Esophagus (tissue), 2 donors: ENCODE measurements around the gene DLG5. TPM values are rescaled to one million over a fixed set of nuclear protein-coding genes. Genes with fewer than 3 reads are reported as not detected.
A peak's percentile ranks its signal among the peaks of the same experiment; 100 is the strongest.

ENCODE experiments used
- H3K27ac ChIP-seq, 2 donors: one replicate each; pipeline ENCODE4 v1.5.1; 2013; ENCODE audit warnings: low read depth in 2 of 2, mild to moderate bottlenecking in 2 of 2, inconsistent platforms in 1 of 2, low read length in 1 of 2, moderate library complexity in 1 of 2
- H3K27me3 ChIP-seq, 2 donors: one replicate each; pipeline ENCODE4 v1.6.1; 2013; ENCODE audit warnings: low read length in 2 of 2, control low read depth in 1 of 2, mild to moderate bottlenecking in 1 of 2; ENCODE audit not compliant: insufficient read depth in 2 of 2, control insufficient read depth in 1 of 2
- H3K36me3 ChIP-seq, 2 donors: one replicate each; pipeline ENCODE4 v1.6.1; 2013; ENCODE audit warnings: low read length in 1 of 2; ENCODE audit not compliant: control insufficient read depth in 2 of 2, insufficient read depth in 2 of 2
- H3K4me1 ChIP-seq, 2 donors: one replicate each; pipeline ENCODE4 v1.6.1; 2013; ENCODE audit warnings: low read length in 1 of 2; ENCODE audit not compliant: control insufficient read depth in 2 of 2, insufficient read depth in 2 of 2
- H3K4me3 ChIP-seq, 2 donors: one replicate each; pipeline ENCODE4 v1.5.1; 2013; ENCODE audit warnings: low read length in 2 of 2, mild to moderate bottlenecking in 2 of 2, low read depth in 1 of 2, moderate library complexity in 1 of 2
- H3K9me3 ChIP-seq, 2 donors: one replicate each; pipeline ENCODE4 v1.6.1; 2013; ENCODE audit warnings: mild to moderate bottlenecking in 2 of 2, low read depth in 1 of 2, low read length in 1 of 2, moderate library complexity in 1 of 2; ENCODE audit not compliant: control insufficient read depth in 2 of 2, insufficient read depth in 1 of 2
- WGBS, 2 donors: extraction: QIAGEN DNeasy Blood & Tissue Kit; methylation state at CpG; one replicate each; pipeline ENCODE4 v1.1.7; 2013; 5-methylcytosine and 5-hydroxymethylcytosine counted together
- polyA plus RNA-seq, 2 donors: library from polyadenylated mRNA; stranded (reverse); fragments of 200-250 nt; gene quantifications; one replicate each; pipeline ENCODE4 v1.2.3, GENCODE V29; 2013
- donor health status: healthy with polysubstance abuse.
- donor health status: Bipolar disorder and iron deficiency.

Gene DLG5
- polyA plus RNA-seq, 2 donors = 13.9 to 17.4 TPM

- H3K4me1 ChIP-seq = no peaks in the 10 kb centered on the region
- no peak overlapping the region for H3K27ac ChIP-seq
- no peak overlapping the region for H3K4me3 ChIP-seq
- no peaks in the 10 kb centered on the region for H3K9me3 ChIP-seq
- H3K27me3 ChIP-seq = no peaks in the 10 kb centered on the region
- no peaks in the 10 kb centered on the region for H3K36me3 ChIP-seq
- WGBS, 2 donors = 60 to 72% methylated on average over 8 of the region's 8 CpGs
These were observed 5.6 kb upstream of the DLG5 start for GRCh38 chr10:77932016-77932715.

DNA sequence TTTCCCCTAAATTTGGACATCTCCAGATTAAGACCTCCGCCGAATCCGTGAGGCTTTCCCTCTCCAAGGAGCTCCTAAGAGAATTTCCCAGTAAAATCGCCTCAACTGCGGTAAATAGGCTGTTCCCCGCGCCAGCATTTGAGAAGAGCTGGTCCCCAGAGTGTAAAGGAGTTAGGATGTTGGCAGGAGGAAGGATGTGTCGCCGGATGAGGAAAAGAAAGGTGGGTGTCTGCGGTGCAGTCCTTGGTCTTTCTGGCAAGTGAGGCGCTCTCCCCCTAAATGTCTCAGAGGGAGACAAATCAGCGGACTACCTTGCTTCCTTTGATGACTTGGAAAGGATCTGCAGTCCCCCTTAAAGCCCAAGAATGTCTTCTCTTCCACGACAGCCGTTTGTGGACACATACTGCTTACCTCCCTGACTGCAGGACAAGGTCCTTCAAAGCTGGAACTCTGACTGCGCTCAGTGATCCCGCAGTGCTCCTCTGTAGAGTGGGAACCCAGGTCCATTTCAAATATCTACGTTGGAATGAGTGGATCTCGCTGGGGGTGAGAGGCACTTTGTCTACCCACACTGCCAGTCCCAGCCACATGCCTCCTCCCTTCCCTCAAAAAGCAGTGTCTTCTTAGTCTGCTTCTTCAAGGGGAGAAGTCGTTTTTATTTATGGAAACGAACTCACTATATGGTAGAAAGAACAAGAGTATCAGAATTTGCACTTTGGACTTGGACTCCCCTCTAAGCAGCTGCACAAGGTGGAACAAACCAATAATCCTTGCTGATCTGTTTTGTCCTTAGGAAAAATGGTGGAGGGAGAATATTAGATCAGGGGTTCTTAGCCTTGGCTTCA is 1.1 kb upstream of the DLG5 start:
- no peaks in the 10 kb centered on the region for H3K27me3 ChIP-seq
- peaks cover 0 to 2% of the 10 kb centered on the region in 2 donors for H3K36me3 ChIP-seq
- H3K4me3 ChIP-seq = peak overlapping the region in 1 of 2 donors; percentile 88
- 30 to 45% methylated on average over 20 of the region's 20 CpGs for WGBS, 2 donors
- H3K4me1 ChIP-seq = peaks cover 9% of the 10 kb centered on the region in 2 donors
- H3K9me3 ChIP-seq = no peaks in the 10 kb centered on the region
- peak overlapping the region; percentile 79 to 91 for H3K27ac ChIP-seq

GRCh38 chr10:77925795-77926565 is 575 bp downstream of the DLG5 start:
- 1 to 2% methylated on average over 60 to 73 of the region's 73 CpGs for WGBS, 2 donors
- Histone ChIP-seq H3K36me3 (peaks cover 0 to 2% of the 10 kb centered on the region in 2 donors), H3K27ac (peak overlapping the region; percentile 79 to 91), H3K9me3 (no peaks in the 10 kb centered on the region), H3K4me1 (peaks cover 9 to 11% of the 10 kb centered on the region in 2 donors), H3K4me3 (peak overlapping the region; percentile 88), H3K27me3 (no peaks in the 10 kb centered on the region)

DNA sequence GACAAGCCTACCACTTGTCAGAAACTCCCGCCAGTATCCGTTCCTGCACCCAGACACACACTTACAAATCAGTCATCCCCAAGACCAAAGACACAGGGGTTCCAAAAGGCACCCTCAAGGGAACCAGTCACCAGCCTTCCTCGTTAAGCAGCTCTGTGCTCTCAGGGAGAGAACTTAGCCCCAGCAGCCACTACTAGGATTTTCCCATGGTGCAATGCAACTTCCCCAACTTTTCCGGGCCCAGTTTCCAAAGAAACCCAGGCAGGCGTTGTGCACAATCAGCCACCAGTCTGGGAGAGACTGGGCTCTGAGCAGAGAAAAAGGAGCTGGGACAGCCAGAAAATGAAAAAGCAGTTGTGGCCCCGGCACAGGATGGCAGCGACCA is 1.2 kb downstream of the DLG5 start:
- H3K4me1 ChIP-seq = peaks cover 9 to 14% of the 10 kb centered on the region in 2 donors
- H3K36me3 ChIP-seq = peaks cover 0 to 2% of the 10 kb centered on the region in 2 donors
- H3K27ac ChIP-seq = peak overlapping the region; percentile 79 to 91
- H3K4me3 ChIP-seq = peak overlapping the region; percentile 88
- no peaks in the 10 kb centered on the region for H3K27me3 ChIP-seq
- WGBS, 2 donors = 10 to 12% methylated on average over 7 of the region's 7 CpGs
- no peaks in the 10 kb centered on the region for H3K9me3 ChIP-seq

DNA sequence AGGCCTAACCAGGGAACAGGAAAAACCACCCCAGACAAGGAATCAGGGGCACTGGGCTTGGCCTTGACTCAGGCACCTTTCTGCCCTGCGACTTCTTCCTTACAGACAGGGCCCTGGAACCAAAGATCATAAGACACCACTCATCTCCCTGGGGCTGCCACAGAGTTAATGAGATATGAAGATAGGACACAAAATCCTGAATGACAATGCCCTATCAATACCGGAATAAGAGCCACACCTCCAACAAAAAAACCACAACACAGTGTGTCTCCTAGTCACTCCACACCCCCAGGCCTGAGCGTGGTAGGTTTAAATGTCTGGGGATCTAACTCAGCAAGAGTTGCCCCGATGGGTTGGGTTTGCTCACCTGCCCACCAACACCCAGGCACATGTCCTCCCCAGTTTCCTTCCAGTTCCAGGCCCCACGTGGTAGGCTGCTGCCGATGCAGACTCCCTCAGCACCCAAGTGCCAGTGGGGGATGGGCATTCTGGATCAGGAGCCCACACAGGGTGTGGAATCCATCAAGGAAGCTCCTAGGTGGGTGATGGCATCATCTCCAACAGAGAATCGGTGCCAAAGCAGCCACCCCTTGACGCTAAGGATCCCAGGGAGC is 3.9 kb downstream of the DLG5 start:
- Histone ChIP-seq H3K27me3 (no peaks in the 10 kb centered on the region), H3K27ac (no peak overlapping the region), H3K9me3 (no peaks in the 10 kb centered on the region), H3K36me3 (peaks cover 0 to 2% of the 10 kb centered on the region in 2 donors), H3K4me1 (peaks cover 9 to 15% of the 10 kb centered on the region in 2 donors), H3K4me3 (no peak overlapping the region)
- 72 to 73% methylated on average over 8 of the region's 8 CpGs for WGBS, 2 donors

DNA sequence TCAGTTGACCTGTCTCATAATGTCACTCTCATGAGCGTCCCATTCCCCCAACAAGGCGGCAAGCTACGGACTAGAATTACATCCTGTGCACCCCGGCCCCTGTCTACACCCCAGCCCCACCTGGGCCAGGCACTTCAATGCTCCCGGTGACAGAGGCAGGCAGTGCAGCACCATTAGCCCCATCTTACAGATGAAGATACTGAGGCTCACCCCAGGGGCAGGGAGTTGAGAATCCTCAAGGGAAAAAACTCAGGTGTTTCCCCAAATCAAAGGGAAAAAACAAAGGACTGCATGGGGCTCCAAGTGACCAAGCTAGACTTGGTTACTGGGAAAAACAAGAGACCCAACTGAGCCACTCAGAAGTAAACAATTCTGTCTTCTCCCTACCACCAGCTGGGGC is 4.5 kb downstream of the DLG5 start:
- Histone ChIP-seq H3K27me3 (no peaks in the 10 kb centered on the region), H3K4me1 (peaks cover 9 to 15% of the 10 kb centered on the region in 2 donors), H3K4me3 (no peak overlapping the region), H3K36me3 (peaks cover 0 to 2% of the 10 kb centered on the region in 2 donors), H3K27ac (no peak overlapping the region), H3K9me3 (no peaks in the 10 kb centered on the region)
- 97 to 98% methylated on average over 5 of the region's 5 CpGs for WGBS, 2 donors

DNA sequence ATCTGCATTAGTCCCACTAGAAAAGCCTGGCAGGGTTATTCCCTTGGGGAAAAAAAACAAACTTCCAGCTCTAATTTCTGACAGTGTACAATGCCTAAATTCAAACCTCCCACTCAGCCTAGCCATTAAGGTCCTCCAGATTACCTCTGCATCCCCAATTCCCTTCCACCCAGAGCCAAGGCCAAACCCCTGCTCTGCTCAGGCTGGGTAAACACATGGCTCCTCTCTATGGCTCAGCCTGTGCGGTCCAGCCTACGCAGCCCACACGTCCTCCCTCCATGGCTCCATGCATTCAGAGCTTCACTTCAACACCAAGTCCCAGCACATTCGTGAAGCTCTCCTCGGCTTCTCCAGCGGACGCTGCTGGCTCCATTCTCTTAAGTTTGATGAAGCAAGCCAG is 5.2 kb downstream of the DLG5 start:
- 86 to 88% methylated on average over 7 of the region's 7 CpGs for WGBS, 2 donors
- Histone ChIP-seq H3K4me1 (peaks cover 9 to 15% of the 10 kb centered on the region in 2 donors), H3K9me3 (no peaks in the 10 kb centered on the region), H3K36me3 (peaks cover 0 to 2% of the 10 kb centered on the region in 2 donors), H3K4me3 (no peak overlapping the region), H3K27me3 (no peaks in the 10 kb centered on the region), H3K27ac (no peak overlapping the region)

- H3K4me3 ChIP-seq = no peak overlapping the region
- WGBS, 2 donors = 63 to 70% methylated on average over 4 of the region's 4 CpGs
- peaks cover 0 to 2% of the 10 kb centered on the region in 2 donors for H3K36me3 ChIP-seq
- H3K27me3 ChIP-seq = no peaks in the 10 kb centered on the region
- no peak overlapping the region for H3K27ac ChIP-seq
- H3K9me3 ChIP-seq = no peaks in the 10 kb centered on the region
- H3K4me1 ChIP-seq = peaks cover 7 to 15% of the 10 kb centered on the region in 2 donors
These were observed 6.1 kb downstream of the DLG5 start for GRCh38 chr10:77920495-77920894.

- Histone ChIP-seq H3K36me3 (peaks cover 0 to 2% of the 10 kb centered on the region in 2 donors), H3K4me3 (no peak overlapping the region), H3K27me3 (no peaks in the 10 kb centered on the region), H3K9me3 (no peaks in the 10 kb centered on the region), H3K4me1 (peaks cover 7 to 12% of the 10 kb centered on the region in 2 donors), H3K27ac (no peak overlapping the region)
- WGBS, 2 donors = 53 to 58% methylated on average over 4 of the region's 4 CpGs
These were observed 6.8 kb downstream of the DLG5 start for GRCh38 chr10:77919713-77920108.
